A673 (cell line): ENCODE measurements around the gene FBXO42. TPM values are rescaled to one million over a fixed set of nuclear protein-coding genes. Genes with fewer than 3 reads are reported as not detected.

Source experiments
- BruUV-seq: library from RNA; stranded (reverse); fragments of 400-500 nt; replicated peaks from 2 replicates; lab custom pipeline; 2021; lab: Mats Ljungman, UMichigan
- CTCF ChIA-PET: fragments of 300-600 bp; sonication (Branson Sonifier 250); formaldehyde crosslinking; loops from one replicate; lab custom pipeline; 2022; ENCODE audit warnings: antibody characterized with exemption; lab: Charles Lee
- POLR2A ChIA-PET: fragments of 300-600 bp; sonication (Branson Sonifier 250); formaldehyde crosslinking; loops from one replicate; lab custom pipeline; 2022; ENCODE audit warnings: antibody characterized with exemption; ENCODE audit not compliant: low non-redundant PET; lab: Charles Lee
- DNase-seq: peaks from one replicate; pipeline ENCODE4 v3.0.0-alpha.2; 2015; ENCODE audit warnings: low spot score
- H3K27ac ChIP-seq: fragments of 200-600 bp; sonication (generic); 2 replicates; pipeline ENCODE4 v1.5.1; 2016; ENCODE audit warnings: mixed run types, low read depth, mild to moderate bottlenecking, mixed read lengths, antibody characterized with exemption, low read length; ENCODE audit not compliant: poor library complexity, severe bottlenecking
- H3K27me3 ChIP-seq: fragments of 200-600 bp; sonication (generic); replicated peaks from 2 replicates; pipeline ENCODE4 v1.6.1; 2017; ENCODE audit warnings: mixed run types, low read depth, mild to moderate bottlenecking, mixed read lengths, antibody characterized with exemption, low read length; ENCODE audit not compliant: insufficient read depth, poor library complexity
- H3K36me3 ChIP-seq: fragments of 200-600 bp; sonication (generic); 2 replicates; pipeline ENCODE4 v1.6.1; 2016; ENCODE audit warnings: mixed run types, mild to moderate bottlenecking, mixed read lengths, antibody characterized with exemption, low read length; ENCODE audit not compliant: insufficient read depth, poor library complexity, severe bottlenecking
- H3K4me1 ChIP-seq: fragments of 200-600 bp; sonication (generic); 2 replicates; pipeline ENCODE4 v1.6.1; 2017; ENCODE audit warnings: mixed run types, mild to moderate bottlenecking, mixed read lengths, antibody characterized with exemption, low read length; ENCODE audit not compliant: insufficient read depth, poor library complexity, severe bottlenecking
- H3K4me3 ChIP-seq: fragments of 200-600 bp; sonication (generic); 2 replicates; pipeline ENCODE4 v1.5.1; 2016; ENCODE audit warnings: low read depth, mixed run types, mild to moderate bottlenecking, mixed read lengths, low read length; ENCODE audit not compliant: poor library complexity, severe bottlenecking
- H3K9me3 ChIP-seq: fragments of 200-600 bp; sonication (generic); 2 replicates; pipeline ENCODE4 v1.6.1; 2016; ENCODE audit warnings: mixed run types, low read depth, mild to moderate bottlenecking, mixed read lengths, antibody characterized with exemption, low read length; ENCODE audit not compliant: poor library complexity, severe bottlenecking
- CTCF ChIP-seq: fragments of 300-800, 200-600 bp; sonication (generic); conservative IDR thresholded peaks from 2 replicates; pipeline ENCODE4 v1.5.1; 2017; ENCODE audit warnings: low read depth, mild to moderate bottlenecking, antibody characterized with exemption, low read length, moderate library complexity, mixed read lengths
- EZH2 ChIP-seq: fragments of 200-600 bp; sonication (generic); IDR thresholded peaks from 2 replicates; pipeline ENCODE4 v1.6.1; 2017; ENCODE audit warnings: borderline replicate concordance, low read depth, mild to moderate bottlenecking, mixed read lengths, antibody characterized with exemption, low read length; ENCODE audit not compliant: poor library complexity, severe bottlenecking
- intact Hi-C: fragments of 100-400 bp; cut with micrococcal nuclease; formaldehyde crosslinking; loops from one replicate; pipeline ENCODE4 v1.10.0; 2022; ENCODE audit not compliant: unreplicated experiment
- total RNA-seq: library from RNA; stranded (reverse); gene quantifications from 2 replicates; pipeline ENCODE4 v1.2.3, GENCODE V29; 2021

The FBXO42 gene
- total RNA-seq, 1 experiment from 2014 or later: 19.5 TPM

- no TSS peak for BruUV-seq
- Histone ChIP-seq H3K4me3 (no peak overlapping the region), H3K9me3 (no peaks in the 10 kb centered on the region), H3K4me1 (peaks cover 5% of the 10 kb centered on the region), H3K27ac (no peak overlapping the region), H3K27me3 (no peaks in the 10 kb centered on the region), H3K36me3 (no peaks in the 10 kb centered on the region)
- CTCF ChIA-PET: no interaction called here
- POLR2A ChIA-PET: no interaction called here
- DNase-seq: no peak
- intact Hi-C loops: no loop called here
- no peak for TF ChIP-seq EZH2
These were observed 133.6 kb downstream of the FBXO42 start for GRCh38 chr1:16218674-16219071.

- no peaks in the 10 kb centered on the region for H3K9me3 ChIP-seq
- no TSS peak for BruUV-seq
- CTCF ChIA-PET: interaction anchor here (1.0 to 1.1 kb wide), 2 partner anchors 15 to 139 kb away, joined by 3 to 5 read pairs; no protein-coding TSS in a partner anchor
- no peak overlapping the region for H3K4me3 ChIP-seq
- DNase-seq: no peak
- peaks cover 5% of the 10 kb centered on the region for H3K4me1 ChIP-seq
- POLR2A ChIA-PET: interaction anchor here (1.1 kb wide), 1 partner anchor 11 kb away, joined by 12 read pairs; no protein-coding TSS in a partner anchor
- no peaks in the 10 kb centered on the region for H3K36me3 ChIP-seq
- intact Hi-C loops: no loop called here
- TF ChIP-seq EZH2: no peak
- no peak overlapping the region for H3K27ac ChIP-seq
- H3K27me3 ChIP-seq: no peaks in the 10 kb centered on the region
These were observed 134.1 kb downstream of the FBXO42 start for GRCh38 chr1:16218014-16218673.

- Histone ChIP-seq H3K4me1 (peaks cover 5% of the 10 kb centered on the region), H3K4me3 (peak overlapping the region; percentile 32), H3K36me3 (no peaks in the 10 kb centered on the region), H3K9me3 (no peaks in the 10 kb centered on the region), H3K27ac (no peak overlapping the region), H3K27me3 (no peaks in the 10 kb centered on the region)
- CTCF ChIA-PET: interaction anchor here (1.0 to 1.1 kb wide), 2 partner anchors 14 to 138 kb away, joined by 3 to 5 read pairs; no protein-coding TSS in a partner anchor
- POLR2A ChIA-PET: interaction anchor here (0.7 to 1.1 kb wide), 3 partner anchors 10 to 1445 kb away, joined by 3 to 12 read pairs (median 7); no protein-coding TSS in a partner anchor
- DNase-seq: peak; percentile 97
- TF ChIP-seq EZH2: no peak
- TF ChIP-seq CTCF: no peak
- no TSS peak for BruUV-seq
- intact Hi-C loops: no loop called here
These were observed 135.1 kb downstream of the FBXO42 start for GRCh38 chr1:16217061-16217785.
